H1 (cell line): ENCODE results near the gene EGFR. TPM values are rescaled to one million over a fixed set of nuclear protein-coding genes. Genes with fewer than 3 reads are reported as not detected.

ENCODE experiments used
- CHD7 ChIP-seq: fragments of 300-600 bp; sonication (generic); IDR thresholded peaks from 2 replicates; pipeline ENCODE4 v1.7.1; 2012; ENCODE audit warnings: low read length, moderate library complexity, mild to moderate bottlenecking, inconsistent platforms; ENCODE audit not compliant: insufficient replicate concordance
- polyA plus RNA-seq, 7 experiments: library from polyadenylated mRNA; depleted of rRNA in 3 of 7; stranded (reverse) in 5 of 7; unstranded in 2 of 7; fragments of >200 nt in 5 of 7; fragments of 200-250 nt in 2 of 7; gene quantifications; 1 replicate in 5 of 7; 2 replicates in 1 of 7; 4 replicates in 1 of 7; pipeline versions ENCODE4 v1.2.1 to v1.2.3, GENCODE V29; 2011 to 2013; ENCODE audit warnings: missing spikeins in 2 of 7, mixed read lengths in 2 of 7
- total RNA-seq: library from RNA; stranded (reverse); fragmentation: NEBNext Ultra II Directional; extraction: Animal tissue kit (Norgen Biotek cat#: 25700); gene quantifications from 2 replicates; pipeline ENCODE4 v1.2.1, GENCODE V29; 2021
- TF ChIP-seq, protein P1 (sequence below): IDR thresholded peaks from 2 replicates; pipeline ENCODE4 v1.6.1; 2012; ENCODE audit warnings: inconsistent platforms

The EGFR gene
- total and polyA plus RNA-seq, 2 of the 8 experiments (the other 6 are each of a cell fraction or from before 2014, with no cell fraction given) = 1.9 to 5.8 TPM

DNA sequence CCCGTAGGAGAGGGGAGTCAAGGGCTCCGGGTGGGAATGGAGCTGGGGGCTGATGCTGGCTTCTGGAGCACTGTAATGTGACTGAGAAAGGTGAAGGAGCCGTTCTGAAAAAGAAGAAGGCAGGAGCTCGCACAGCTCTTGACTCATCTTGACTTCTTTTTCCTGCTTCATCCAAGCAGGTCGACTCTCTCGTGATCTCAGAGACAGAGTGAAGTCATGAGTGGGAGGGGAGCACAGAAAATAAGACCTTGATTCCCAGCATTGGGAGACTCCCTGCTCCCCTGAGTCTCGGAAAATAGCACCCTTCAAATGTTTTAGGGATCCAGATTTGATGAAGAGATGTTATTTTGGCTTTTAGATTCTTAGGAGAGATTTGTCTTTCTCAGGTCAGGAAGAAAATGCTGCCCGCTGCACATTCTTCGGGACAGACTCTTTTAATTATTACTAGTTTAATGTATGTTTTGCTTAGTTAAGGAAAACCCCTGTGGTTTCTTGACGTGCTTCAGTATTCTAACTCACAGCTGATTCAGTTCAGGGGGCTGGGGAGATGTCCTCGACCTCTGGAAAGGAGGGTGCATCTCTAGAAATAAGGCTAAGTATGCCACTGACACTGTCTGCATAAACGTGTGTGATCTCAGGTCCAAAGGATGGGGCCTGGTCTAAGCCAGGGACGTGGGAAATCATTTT, 34.1 kb downstream of the EGFR start (continued):
- TF ChIP-seq CHD7 = no peak
- TF ChIP-seq, protein P1, sequence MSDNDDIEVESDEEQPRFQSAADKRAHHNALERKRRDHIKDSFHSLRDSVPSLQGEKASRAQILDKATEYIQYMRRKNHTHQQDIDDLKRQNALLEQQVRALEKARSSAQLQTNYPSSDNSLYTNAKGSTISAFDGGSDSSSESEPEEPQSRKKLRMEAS = no peak
